IMR-90 (cell line): ENCODE data around the gene PRM2.

Experiments
- CEBPB ChIP-seq: IDR thresholded peaks from 2 replicates; pipeline ENCODE4 v1.6.1; 2012; ENCODE audit warnings: low read depth, low read length, improper control_type of control experiment
- MXI1 ChIP-seq: IDR thresholded peaks from 2 replicates; pipeline ENCODE4 v1.6.1; 2012; ENCODE audit warnings: low read depth, mild to moderate bottlenecking, low read length, moderate library complexity, borderline replicate concordance
- POLR2A ChIP-seq: IDR thresholded peaks from 2 replicates; pipeline ENCODE4 v1.6.1; 2012; ENCODE audit warnings: mild to moderate bottlenecking, low read depth, low read length

- no peak for TF ChIP-seq CEBPB
- TF ChIP-seq MXI1 = no peak
- TF ChIP-seq POLR2A = no peak
Observed at GRCh38 chr16:11245988-11246387, 30.3 kb downstream of the PRM2 start.
